GM12873 (cell line): Measurements from ENCODE around the gene DMD.

Source experiments
- CTCF ChIP-seq: IDR thresholded peaks from 2 replicates; pipeline ENCODE4 v1.5.1; 2012; ENCODE audit warnings: low read depth, mild to moderate bottlenecking, moderate library complexity, low read length, control low read depth; ENCODE audit not compliant: insufficient read depth; ENCODE audit errors: missing control alignments

DMD gene

GRCh38 chrX:32118832-32119231 lies 1092.5 kb downstream of the DMD start:
- no peak for TF ChIP-seq CTCF

- TF ChIP-seq CTCF: no peak
Observed at GRCh38 chrX:32116047-32116446, 1095.3 kb downstream of the DMD start.

GRCh38 chrX:32087663-32088062 lies 1123.7 kb downstream of the DMD start:
- TF ChIP-seq CTCF: no peak

- TF ChIP-seq CTCF: no peak
Observed at GRCh38 chrX:32084757-32085156, 1126.6 kb downstream of the DMD start.

GRCh38 chrX:32048285-32048684 lies 1163.1 kb downstream of the DMD start:
- no peak for TF ChIP-seq CTCF

GRCh38 chrX:32045149-32045548 lies 1166.2 kb downstream of the DMD start:
- no peak for TF ChIP-seq CTCF

- no peak for TF ChIP-seq CTCF
Observed at GRCh38 chrX:32041181-32041580, 1170.2 kb downstream of the DMD start.
